GM21360 (cell line): Measurements from ENCODE around the gene TRIM74.
A peak's percentile ranks its signal among the peaks of the same experiment; 100 is the strongest.
"Not testable (repeated sequence)": the region's sequence is repeated elsewhere in the genome, so short reads cannot be mapped to it uniquely, and the experiment has no call there.

Source experiments
- ATAC-seq: cut with Tn5 transposase; IDR thresholded peaks from one replicate; pipeline ENCODE4 v1.9.1; 2021; ENCODE audit warnings: mild to moderate bottlenecking, moderate library complexity; ENCODE audit not compliant: unreplicated experiment

The TRIM74 gene

DNA sequence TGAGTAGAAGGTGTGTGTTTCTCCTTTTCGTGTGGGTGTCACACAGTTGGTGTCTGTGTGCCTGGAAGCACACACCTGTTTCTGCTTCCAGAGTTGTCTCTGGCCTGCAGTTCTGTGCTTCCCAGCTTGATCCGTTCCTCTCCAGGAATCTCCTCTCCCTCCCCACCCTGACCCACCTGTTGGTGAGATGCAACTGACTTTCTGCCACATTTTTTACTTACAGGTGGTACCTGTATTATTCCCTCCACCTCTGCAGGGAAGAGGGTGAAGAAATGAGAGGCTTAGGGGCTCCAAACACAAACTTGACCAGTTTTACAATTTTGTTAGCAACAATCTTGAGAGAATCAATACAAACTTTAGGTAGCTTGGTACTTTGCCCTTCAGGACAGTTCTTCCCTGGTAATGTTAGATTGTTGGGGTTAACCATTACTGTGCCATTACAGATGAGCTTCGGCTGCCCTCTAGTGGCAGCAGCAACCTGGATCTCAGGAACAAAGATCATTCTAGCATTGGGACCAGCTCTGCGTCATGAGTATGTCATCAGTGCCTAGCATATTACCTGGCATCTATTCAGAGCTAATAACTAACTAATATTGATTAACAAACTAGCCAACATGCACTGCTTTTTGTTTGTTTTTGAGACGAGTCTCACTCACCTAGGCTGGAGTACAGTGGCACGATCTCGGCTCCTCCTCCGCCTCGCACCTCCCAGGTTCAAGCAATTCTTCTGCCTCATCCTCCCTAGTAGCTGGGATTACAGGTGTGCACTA is 54.3 kb downstream of the TRIM74 start:
- ATAC-seq, result peak; percentile 74

DNA sequence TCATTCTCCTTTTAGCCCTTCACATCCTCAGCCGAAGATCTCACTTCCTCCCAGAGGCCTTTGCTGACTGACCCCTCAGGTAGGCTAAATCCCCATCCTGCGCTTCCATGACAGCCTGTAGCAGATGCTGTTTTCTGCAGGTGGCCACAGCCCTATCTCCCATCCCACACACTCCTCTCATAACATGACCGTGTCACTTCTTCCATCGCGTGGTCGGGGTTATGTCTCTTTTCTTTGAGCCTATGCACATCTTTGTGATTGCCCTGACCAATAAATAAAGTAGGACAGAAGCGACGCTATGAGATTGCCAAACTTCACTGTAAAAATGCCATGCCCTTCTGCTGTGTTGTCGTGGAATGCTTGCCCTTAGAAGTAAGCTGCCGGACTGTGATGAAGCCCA is 55.5 kb downstream of the TRIM74 start:
- ATAC-seq, result not testable (repeated sequence)

DNA sequence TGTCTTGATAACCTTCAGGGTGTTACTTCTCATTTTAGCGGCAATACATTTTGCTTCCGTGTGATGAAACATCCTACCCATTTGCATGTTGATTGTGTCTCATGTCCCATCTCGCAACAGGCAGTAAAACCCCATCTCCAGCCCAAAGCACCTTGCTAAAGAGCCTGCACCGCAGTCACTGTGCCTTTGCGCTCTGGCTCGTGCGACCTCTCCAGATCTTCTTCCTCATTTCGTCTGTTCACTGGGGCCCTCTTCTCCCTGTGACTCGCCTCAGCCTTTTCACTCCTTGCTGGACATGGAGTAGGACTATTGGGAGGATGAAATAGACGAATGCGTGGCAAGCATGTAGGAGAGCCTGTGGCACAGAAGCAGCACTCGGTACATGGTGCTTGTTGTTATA is 57.9 kb downstream of the TRIM74 start:
- ATAC-seq, result not testable (repeated sequence)
